Subcutaneous adipose tissue (tissue), 4 donors: ENCODE results near the gene RNF128. TPM values are rescaled to one million over a fixed set of nuclear protein-coding genes. Genes with fewer than 3 reads are reported as not detected.

Experiments used
- total RNA-seq, 4 donors: library from RNA; depleted of rRNA; stranded (reverse); fragments of >200 nt; gene quantifications; one replicate each; pipeline ENCODE4 v1.1.0, GENCODE V29; 2016
- TF ChIP-seq, protein P1 (sequence below): fragments of 450-650 bp; IDR thresholded peaks from one replicate; pipeline ENCODE4 v1.5.1; 2016; ENCODE audit warnings: low read depth, mild to moderate bottlenecking, control low read depth, antibody characterized with exemption, moderate library complexity

The RNF128 gene
- total RNA-seq, 4 donors from 2014 or later: 0.49 to 4.6 (median 0.88) TPM; not detected in 1

DNA sequence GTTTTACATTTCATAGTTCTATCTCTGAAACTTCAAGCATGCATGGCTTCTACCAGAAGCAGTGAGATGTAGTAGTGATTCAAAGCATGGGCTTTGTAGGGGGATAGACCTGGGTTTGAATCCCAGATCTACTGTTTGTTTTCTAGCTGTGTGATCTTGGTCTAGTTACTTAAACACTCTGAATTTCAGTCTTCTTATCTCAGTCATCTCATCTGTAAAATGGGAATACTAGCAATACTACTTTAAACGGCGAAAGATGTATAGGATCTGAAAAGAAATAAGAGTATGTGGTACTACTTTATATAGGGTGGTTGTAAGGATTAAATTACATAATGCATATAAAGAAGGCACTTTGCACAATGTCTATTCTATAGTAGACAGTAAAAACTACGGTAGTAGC is 20.0 kb upstream of the RNF128 start:
- TF ChIP-seq, protein P1, sequence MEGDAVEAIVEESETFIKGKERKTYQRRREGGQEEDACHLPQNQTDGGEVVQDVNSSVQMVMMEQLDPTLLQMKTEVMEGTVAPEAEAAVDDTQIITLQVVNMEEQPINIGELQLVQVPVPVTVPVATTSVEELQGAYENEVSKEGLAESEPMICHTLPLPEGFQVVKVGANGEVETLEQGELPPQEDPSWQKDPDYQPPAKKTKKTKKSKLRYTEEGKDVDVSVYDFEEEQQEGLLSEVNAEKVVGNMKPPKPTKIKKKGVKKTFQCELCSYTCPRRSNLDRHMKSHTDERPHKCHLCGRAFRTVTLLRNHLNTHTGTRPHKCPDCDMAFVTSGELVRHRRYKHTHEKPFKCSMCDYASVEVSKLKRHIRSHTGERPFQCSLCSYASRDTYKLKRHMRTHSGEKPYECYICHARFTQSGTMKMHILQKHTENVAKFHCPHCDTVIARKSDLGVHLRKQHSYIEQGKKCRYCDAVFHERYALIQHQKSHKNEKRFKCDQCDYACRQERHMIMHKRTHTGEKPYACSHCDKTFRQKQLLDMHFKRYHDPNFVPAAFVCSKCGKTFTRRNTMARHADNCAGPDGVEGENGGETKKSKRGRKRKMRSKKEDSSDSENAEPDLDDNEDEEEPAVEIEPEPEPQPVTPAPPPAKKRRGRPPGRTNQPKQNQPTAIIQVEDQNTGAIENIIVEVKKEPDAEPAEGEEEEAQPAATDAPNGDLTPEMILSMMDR: no peak

GRCh38 chrX:106707771-106708454 is 18.6 kb upstream of the RNF128 start:
- TF ChIP-seq, protein P1: no peak

- TF ChIP-seq, protein P1: no peak
These were observed 15.7 kb upstream of the RNF128 start for GRCh38 chrX:106710771-106711170.

DNA sequence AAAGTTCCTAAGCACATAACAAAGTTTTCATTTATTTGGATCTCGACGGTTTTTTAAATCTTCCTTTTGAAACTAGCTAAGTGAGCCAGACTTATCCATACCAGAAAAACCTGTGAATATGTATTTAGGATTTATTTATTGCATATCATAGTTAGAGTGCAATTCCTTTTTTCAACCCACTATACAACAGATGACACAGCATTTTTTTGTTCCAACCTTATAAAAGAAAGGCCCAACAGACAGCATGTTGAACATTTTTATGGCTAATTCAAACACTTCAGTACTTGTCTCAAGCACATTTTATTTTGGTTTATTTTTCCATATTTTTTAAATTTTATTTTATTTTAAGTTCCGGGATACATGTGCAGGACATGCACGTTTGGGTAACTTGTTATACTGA is 15.1 kb upstream of the RNF128 start:
- TF ChIP-seq, protein P1: no peak

GRCh38 chrX:106716004-106716403 is 10.5 kb upstream of the RNF128 start:
- TF ChIP-seq, protein P1: no peak

GRCh38 chrX:106716463-106716862 is 10.0 kb upstream of the RNF128 start:
- TF ChIP-seq, protein P1: no peak

DNA sequence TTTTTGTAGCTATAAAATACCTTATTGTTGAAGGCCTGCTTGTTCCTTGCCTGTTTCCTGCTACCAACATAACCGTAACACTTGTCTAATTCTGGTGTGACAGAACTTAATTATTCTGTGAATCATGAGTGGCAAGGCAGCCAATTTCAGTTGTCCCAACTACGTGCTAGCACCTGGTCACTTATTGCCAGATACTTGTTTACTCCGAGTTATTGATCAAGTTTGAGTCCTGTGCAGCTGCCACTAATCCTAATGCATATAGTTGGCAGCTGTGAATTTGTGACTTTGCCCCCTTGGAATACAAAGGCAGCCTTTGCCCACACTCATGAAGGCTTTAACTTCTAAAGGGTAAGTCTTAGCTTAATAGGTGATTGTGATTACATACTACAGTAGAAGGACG is 7.8 kb upstream of the RNF128 start:
- TF ChIP-seq, protein P1: no peak
